Measurements from ENCODE around the gene FRMD8.
"Not testable (repeated sequence)": the region's sequence is repeated elsewhere in the genome, so short reads cannot be mapped to it uniquely, and the experiment has no call there.

Gene FRMD8

GRCh38 chr11:65393513-65394079 lies 7.2 kb downstream of the FRMD8 start:
- DNase-seq (ENCODE audit: low spot score) = no peak

GRCh38 chr11:65394125-65394536 lies 7.7 kb downstream of the FRMD8 start:
- no peak for DNase-seq (ENCODE audit: low spot score)

- DNase-seq (ENCODE audit: low spot score) = no peak
Observed at GRCh38 chr11:65395961-65396530, 9.6 kb downstream of the FRMD8 start.

DNA sequence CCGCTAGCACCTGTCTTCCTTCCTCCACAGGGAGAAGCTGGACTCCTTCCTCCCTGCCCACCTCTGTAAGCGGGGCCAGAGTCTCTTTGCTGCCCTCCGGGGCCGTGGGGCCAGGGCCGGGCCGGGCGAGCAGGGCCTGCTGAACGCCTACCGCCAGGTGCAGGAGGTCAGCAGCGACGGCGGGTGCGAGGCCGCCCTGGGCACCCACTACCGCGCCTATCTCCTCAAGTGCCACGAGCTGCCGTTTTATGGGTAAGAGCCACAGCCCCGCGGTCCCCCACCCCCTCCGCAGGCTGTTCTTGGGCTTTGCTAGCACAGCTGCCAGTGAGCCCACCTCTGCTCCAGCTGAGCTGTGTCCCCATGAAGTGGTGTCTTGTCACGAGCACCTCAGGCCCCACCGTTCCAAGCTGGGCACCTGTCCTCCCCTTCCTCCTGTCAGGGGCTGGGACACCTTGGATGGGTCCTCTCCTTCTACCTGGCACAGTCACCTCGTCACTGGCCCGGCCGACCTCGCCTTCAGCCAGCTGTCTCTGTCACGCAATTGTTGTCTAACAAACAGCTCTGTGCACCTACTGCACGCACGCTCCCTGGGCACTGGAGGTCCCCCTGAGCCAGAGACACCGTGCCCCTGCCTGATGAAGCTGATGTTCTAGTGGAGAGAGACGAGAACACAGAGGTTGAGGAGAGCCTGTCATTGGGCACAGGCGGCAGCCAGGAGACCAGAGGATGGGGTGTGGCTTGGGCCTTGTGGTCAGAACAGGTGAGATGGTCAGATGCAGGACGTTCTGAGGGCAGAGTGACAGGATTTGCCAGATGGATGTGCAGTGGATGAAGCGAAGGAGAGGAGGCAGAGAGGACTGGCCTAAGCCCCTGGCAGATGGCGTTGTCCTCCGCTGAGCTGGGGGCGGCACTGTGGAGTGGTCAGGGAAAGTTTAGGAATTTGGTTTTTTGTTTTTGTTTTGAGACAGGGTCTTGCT lies 10.6 kb downstream of the FRMD8 start:
- DNase-seq (ENCODE audit: low spot score) = no peak

DNA sequence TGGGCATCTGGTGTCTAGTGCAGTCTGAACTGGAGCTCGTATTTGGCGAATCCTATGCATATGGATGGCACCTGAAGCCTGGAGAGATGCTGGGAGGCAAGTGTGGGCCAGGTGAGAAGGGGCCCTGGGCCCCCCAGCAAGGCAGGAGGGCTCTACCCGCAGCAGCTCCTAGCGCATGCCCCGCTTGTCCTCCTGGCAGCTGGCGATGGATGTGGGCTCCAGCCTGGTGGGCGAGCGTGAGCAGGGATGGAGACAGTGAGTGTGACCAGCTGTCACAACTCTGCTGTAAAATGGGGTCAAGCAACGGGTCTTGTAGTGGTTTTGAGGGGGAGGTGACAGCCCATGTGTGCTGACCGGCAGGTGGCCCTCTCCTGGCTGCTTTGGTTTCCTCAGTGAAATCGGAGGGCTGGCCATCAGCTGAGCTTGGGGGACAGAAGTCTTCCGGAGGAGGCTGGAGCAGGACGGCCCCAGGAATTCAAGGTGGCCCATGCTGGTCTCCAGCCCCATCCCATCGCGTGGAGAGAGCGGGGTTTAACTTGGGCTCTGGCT lies 12.0 kb downstream of the FRMD8 start:
- no peak for DNase-seq (ENCODE audit: low spot score)

DNA sequence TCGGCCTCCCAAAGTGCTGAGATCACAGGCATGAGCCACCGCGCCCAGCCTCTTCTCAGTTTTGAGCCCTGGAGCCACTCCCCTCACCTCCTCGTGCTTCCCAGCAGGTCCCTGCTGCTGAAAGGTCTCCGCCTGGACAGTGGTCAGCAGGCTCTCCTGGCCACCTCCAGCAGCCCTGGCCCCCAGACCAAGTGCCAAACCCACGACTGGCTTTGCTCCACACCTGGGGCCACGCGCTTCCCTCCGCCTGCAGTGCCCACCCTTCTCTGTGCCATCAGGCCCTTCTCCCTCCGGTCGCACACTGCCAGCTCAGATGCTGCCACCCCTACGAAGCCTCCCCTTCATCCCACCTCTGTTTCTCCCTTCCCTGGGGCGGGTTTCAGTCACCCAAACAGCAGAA lies 12.8 kb downstream of the FRMD8 start:
- no peak for DNase-seq (ENCODE audit: low spot score)

DNA sequence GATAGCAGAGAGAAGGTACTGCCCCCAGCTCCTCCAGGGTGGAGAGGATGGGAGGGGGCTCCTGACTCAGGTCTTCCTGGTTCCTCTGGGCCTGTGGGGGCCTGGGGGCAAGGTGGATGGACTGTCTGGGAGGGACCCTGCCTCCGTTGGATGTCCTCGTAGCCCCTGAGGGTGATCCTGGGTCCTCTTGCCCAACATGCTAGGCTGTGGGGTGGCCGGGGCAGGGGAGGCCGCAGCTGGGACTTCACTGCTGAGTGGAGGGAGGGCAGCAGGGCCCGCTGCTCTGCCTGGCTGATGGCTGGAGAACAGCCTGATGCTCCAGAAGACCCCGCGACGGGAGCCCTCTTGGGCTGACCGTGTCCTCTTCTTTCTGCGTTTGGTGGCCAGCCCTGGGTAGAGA lies 13.4 kb downstream of the FRMD8 start:
- no peak for DNase-seq (ENCODE audit: low spot score)

GRCh38 chr11:65400307-65401072 lies 14.1 kb downstream of the FRMD8 start:
- no peak for DNase-seq (ENCODE audit: low spot score)

DNA sequence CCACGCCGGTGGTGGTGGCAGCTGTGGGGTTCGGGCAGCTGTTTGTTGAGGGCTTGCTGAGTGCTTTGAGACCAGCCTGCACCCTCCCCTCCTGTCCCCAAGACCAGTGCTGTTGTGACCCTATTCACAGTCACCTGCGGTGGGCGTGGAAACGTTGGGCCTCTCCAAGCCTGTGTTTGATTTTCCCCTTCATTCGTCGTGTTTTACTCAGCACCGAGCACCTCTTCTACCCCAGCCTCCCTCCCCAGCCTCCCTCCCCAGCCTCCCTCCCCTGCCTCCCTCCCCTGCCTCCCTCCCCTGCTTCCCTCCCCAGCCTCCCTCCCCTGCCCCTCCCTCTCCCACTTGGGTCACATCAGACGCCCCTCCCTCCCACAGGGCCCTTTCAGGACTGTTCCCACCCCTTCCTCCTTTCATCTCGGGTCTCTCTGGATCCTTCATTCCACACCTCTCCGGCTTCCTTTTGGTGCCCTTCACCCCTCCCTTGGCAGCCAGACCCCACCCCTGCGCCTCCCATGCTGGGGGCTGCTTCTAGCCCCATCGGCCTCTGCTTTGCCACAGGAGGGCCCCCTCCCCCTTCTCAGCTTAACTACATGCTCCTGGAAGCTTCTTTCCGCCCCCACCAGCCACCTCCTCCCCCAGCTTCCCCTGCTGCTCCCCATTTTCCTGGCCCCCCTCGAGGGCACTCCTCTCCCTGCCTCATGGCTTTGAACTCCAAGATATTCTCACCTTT lies 14.8 kb downstream of the FRMD8 start:
- no peak for DNase-seq (ENCODE audit: low spot score)

DNA sequence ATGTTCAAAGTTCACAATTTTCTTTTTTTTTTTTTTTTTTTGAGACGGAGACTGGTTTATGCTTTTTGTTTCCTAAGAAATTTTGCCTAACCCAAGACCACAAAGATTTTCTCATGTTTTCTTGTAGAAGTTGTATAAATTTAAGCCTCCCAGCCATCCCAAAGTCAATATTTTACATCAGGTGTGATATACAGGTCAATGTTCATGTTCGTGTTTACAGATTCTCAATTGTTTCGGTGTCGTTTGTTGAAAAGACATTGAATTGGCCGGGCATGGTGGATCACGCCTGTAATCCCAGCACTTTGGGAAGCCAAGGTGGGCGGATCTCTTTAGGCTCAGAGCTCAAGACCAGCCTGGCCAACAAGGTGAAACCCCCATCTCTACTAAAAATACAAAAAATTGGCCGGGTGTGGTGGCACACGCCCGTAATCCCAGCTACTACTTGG lies 15.4 kb downstream of the FRMD8 start:
- DNase-seq (ENCODE audit: low spot score) = no peak

DNA sequence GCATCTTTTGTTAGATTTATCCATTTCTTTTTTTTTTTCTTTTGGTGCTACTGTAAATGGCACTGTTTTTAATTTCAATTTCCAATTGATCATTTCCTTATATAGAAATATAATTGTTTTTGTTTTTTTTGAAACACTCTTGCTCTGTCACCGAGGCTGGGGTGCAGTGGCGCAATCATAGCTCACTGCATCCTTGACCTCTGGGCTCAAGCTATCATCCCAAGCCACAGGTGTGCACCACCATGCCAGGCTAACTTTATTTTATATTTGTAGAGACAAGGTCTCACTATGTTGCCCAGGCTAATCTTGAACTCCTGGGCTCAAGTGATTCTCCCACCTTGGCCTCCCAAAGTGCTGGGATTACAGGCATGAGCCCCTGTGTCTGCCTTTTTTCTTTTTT lies 16.4 kb downstream of the FRMD8 start:
- no peak for DNase-seq (ENCODE audit: low spot score)

DNA sequence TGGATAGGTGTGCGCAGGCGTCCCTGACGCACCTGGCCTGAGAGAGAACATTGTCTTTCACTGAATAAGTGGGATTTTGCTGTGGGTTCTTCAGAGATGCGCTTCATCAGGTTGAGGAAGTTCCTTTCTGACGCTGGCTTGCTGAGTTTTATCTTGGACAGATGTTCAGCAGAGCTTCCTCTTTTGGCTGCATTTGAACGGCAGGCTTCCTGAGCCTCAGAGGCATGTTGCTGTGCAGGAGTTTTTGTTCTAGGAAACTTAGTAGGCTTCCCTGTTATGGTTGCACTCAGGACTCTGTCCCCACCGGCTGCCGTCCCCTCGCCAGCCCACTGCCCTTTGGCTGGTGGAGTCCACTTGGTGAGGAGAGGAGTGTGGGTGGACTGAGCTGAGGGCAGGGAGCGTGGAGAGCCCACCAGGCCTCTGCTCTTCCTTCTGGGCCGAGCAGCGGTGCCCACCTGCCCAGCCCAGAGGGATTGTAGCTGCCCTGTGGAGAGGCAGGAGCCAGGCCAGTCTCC lies 17.2 kb downstream of the FRMD8 start:
- DNase-seq (ENCODE audit: low spot score) = no peak

DNA sequence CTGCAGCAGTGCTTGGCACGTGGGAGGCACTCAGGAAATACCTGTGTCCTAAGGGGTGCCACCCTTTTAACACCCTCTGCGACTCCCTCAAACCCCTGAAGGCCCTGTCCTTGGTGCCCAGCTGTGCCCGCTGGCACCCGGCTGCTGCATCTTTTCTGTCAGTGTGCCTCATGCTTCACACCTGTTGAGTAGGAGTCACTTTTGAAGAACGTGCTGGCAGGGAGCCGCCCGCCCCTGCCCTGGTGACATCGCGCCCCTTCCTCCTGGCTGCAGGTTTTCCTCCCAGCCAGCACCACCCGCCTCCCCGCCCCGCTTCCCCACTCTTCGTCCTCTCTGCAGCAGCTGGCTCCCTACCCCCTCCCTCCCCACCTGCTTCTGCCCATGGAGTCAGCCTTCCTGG lies 17.8 kb downstream of the FRMD8 start:
- no peak for DNase-seq (ENCODE audit: low spot score)

DNA sequence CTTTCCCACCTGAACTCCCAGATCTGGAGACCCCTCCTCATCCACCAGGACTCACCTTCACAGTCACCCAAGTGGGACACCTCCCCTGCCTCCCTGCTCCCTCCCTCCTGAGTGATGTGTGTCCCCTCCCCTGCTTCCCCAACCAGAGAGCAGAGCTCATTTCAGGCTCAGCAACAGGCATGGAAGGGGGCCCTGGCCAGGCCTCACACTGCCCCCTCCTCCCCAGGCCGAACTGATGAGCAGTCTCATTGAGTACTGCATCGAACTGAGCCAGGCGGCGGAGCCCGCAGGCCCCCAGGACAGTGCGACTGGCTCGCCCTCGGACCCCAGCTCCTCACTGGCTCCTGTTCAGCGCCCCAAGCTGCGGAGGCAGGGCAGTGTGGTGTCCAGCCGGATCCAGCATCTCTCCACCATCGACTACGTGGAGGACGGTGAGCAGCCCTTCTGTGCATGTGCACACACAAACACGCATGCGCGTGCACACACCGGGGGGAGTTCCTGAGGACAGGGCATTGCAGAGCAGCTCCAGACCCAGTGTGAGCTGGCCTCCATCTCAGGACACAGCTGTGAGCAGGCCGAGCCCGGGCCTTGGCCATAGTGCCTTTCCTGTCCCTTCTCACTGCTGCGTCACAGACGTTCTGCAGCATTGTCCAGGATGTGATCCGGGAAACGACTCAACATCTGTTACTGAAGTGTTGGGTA lies 18.4 kb downstream of the FRMD8 start:
- no peak for DNase-seq (ENCODE audit: low spot score)

DNA sequence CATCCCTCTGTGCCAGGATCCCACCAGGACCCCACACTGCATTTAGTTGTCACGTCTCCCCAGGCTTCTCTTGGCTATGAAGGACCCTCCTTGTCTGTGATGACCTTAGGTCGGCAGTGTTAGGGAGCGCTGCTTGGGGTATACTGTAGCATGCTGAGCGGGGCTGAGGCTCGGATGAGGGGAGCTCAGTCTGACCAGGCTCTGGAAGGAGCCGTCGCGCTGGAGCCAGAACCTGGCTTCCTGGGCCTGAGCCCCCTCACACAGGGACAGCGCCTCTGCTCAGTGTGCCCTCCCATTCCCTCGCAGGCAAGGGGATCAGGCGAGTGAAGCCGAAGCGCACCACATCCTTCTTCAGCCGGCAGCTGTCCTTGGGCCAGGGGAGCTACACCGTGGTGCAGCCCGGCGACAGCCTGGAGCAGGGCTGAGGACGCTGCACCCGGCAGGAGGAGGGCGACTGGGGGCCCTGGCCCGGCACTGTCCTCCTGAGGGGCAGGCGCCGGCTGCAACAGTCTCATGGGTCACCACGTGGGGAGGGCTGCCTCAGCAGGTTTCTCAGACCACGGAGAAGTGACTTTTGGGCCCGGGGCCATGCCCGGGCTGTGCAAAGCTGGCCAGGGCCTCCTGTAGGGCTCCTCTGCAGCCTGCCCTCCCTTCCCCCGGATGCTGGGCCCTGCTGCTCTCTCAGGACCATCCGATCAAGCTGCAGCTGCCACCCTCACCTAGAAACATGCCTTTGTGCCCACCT lies 24.7 kb downstream of the FRMD8 start:
- no peak for DNase-seq (ENCODE audit: low spot score)

- DNase-seq (ENCODE audit: low spot score) = no peak
Observed at GRCh38 chr11:65411681-65412070, 25.2 kb downstream of the FRMD8 start.

DNA sequence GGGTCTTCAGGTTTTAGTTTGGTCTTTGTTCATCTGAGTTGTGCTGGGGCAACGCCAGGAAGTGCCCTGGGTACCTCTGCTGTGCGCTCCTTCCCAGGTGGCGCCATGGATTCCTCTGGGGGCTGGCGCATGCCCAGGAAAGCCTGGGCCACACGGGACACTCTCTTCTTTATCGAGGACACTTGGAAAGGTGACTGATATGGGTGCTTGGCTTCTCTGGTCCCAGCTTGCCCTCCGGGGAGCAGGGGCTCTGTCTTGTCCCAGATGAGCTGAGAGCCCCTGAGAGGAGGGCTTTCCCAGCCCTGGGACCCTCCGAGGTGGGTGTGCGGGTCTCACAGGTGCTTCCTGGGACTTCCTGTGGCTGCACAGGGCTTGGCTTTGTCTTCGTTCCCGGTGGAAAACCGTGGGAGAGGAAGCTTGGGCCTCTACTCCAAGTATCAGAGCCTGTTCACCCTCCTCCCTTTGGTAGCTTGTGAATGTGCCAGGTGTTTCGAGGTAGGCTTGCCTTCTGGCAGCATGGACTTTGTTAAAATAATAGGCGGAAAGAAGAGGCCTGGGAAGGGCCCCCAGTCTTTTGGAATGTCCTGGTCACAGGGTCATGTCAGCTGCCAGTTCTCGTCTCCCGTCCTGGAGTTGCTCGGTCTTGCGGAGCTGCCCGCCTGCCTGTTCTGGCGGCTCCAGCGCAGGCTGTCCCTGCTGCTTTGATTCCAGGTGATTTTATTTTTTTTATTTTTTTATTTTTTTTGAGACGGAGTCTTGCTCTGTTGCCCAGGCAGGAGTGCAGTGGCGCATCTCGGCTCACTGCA lies 26.0 kb downstream of the FRMD8 start:
- no peak for DNase-seq (ENCODE audit: low spot score)

DNA sequence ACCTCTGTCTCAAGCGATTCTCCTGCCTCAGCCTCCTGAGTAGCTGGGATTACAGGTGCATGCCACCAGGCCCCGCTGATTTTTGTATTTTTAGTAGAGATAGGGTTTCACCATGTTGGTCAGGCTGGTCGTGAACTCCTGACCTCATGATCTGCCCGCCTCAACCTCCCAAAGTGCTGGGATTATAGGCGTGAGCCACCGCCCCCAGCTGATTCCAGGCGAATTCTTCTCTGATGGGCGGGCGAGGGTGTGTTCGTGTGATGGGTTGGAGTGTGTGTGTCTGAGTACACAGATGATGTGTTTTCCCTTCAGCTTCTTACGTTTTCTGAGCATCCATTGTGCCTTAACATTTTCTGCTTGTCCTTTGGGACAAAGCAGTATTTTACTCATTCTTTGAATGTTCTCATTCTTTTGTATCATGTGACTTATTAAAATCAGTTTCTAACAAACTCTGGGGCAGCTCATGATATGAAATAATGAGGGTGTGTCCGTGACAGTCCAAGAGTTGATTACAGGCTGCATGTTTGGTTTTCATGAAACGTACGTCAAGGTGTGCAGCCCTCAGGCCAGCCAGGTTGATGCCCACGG lies 26.7 kb downstream of the FRMD8 start:
- DNase-seq (ENCODE audit: low spot score) = not testable (repeated sequence)

Measured in CD4-positive, alpha-beta T cell treated with Interleukin-15 for 4 hours (primary cell).